NCI-H2107 (cell line): Measurements from ENCODE around the gene CYP4F12.
A peak's percentile ranks its signal among the peaks of the same experiment; 100 is the strongest.
"Not testable (repeated sequence)": the region's sequence is repeated elsewhere in the genome, so short reads cannot be mapped to it uniquely, and the experiment has no call there.

Experiments
- DNase-seq: peaks from one replicate; lab custom pipeline; 2025; lab: John Stamatoyannopoulos, UW

Gene CYP4F12

DNA sequence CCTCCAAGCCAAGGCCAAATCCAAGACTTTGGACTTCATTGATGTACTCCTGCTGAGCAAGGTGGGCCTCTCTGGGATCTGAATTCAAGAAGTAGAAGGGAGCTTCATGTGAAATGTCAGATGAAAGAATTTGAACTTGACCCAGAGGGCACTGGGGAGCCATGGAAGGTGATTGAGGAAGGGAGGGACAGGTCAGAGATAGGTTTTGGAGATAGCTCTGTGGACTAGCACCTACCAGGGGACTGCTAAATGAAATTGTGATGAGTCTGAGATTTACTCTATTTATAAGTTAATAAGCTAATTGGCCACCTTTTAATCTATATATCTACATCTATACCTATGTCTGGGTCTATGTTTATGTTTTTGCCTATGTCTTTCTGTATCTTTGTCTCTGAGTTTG lies 22.8 kb upstream of the CYP4F12 start:
- DNase-seq, result not testable (repeated sequence)

DNA sequence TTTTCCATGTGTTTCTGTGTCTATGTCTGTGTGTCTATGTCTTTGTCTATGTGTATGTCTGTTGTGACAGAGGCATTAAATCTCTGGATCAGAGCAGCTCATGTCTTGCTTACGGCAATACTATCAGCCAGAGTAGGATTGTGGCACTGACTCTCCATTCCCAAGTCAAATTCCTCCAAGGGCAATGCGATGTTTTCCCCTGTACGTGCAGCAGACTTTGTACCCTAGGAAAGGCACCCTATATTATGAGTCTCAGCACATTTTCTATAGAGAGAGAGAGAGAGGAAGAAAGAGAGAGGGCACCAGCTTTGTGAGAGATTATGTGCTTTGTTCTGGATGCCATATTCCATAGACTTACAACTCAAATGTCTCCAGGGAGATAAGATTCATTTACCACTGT lies 21.1 kb upstream of the CYP4F12 start:
- DNase-seq, result no peak

DNA sequence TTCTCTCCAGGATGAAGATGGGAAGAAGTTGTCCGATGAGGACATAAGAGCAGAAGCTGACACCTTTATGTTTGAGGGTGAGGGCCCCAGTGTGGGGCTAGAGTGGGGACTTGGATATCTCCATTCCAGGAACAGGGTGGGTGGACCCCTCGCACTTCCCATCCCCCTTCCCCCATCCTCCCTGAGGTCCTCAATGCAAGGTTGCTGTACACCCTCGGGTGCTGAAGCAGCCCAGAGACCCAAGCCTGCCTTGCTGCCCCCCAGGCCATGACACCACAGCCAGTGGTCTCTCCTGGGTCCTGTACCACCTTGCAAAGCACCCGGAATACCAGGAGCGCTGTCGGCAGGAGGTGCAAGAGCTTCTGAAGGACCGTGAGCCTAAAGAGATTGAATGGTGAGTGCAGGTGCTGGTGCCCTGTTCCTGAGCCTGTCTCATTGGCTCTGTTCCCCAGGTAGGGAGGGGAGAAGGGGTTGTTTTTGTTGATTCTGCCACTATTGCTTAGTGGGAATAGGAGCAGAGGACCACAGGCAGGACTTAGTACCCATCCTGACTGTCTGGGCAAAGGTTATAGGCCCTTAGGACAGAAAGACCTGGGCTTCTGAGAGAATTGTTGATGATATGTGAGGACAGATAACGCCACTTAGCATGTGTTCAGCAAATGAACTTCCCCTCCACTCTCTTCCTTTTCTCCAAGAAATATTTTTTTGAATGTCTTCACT lies 20.2 kb upstream of the CYP4F12 start:
- no peak for DNase-seq

DNA sequence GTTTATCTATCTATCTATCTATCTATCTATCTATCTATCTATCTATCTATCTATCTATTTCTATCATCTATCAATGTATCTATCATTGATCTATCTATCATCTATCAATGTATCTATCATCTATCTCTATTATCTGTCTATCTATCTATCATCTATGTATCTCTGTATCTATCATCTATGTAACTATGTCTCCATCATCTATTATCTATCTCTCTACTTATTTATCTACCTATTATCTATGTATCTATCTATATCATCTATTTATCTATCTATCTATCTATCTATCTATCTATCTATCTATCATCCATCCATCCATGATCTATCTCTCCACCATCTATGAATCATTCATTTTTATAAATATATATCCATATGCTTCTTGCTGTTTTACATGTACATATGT lies 16.4 kb upstream of the CYP4F12 start:
- DNase-seq, result no peak

DNA sequence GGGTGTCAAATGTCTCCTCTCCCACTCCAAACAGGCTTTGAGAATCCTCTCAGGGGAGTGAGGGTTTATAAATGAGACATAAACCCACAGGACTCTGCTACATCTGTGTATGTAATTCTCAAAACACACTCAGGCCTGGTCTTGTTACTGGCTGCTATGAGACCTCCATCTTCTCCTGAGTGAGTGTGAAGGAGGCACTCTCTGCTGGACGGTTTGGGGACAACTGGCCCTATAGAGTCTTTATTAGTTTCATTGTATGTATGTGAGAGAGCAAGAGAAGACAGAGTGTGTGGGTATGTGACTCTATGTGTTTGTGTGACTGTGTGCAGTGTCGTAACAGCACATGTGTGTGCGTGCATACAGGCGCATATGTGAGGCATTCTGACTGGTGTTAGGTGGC lies 9.6 kb upstream of the CYP4F12 start:
- DNase-seq, result no peak

DNA sequence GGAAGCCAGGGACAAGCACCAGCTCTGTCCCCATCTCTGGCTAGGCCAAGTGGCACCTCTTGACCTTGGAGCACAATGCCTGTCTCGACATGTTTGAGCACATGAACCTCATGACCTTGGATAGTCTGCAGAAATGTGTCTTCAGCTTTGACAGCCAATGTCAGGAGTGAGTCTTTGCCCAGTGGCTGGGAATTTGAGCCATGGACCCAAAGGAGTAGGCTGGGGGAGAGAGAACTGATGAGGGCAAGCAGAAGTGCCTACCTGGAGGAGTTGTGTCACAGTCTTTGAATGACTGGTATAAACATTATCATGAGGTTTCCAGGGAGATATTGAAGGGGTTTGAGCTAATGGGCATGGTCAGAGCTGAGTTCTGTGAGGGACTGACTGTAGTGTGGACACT lies 6.7 kb upstream of the CYP4F12 start:
- DNase-seq, result no peak

DNA sequence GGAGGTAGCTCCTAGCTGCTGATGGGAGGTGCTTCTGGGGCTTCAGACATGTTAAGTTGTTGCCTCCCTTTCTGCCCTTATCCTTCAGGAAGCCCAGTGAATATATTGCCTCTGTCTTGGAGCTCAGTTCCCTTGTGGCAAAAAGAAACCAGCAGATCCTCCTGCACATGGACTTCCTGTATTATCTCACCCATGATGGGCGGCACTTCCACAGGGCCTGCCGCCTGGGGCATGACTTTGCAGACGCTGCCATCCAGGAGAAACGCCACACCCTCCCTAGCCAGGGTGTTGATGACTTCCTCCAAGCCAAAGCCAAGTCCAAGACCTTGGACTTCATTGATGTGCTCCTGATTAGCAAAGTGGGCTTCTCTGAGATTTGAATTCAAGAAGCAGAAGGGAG lies 6.0 kb upstream of the CYP4F12 start:
- DNase-seq, result no peak

DNA sequence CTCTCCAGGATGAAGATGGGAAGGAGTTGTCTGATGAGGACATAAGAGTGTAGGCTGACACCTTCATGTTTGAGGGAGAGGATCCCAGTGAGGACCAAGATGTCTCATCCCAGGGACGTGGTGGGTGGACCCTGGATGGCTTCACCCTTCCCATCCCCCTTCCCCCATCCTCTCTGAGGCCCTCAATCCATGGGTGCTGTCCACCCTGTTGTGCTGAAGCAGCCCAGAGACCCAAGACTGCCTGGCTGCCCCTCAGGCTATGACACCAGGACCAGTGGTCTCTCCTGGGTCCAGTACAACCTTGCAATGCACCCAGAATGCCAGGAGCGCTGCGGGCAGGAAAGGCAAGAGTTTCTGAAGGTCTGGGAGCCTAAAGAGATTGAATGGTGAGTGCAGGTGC lies 3.4 kb upstream of the CYP4F12 start:
- no peak for DNase-seq

DNA sequence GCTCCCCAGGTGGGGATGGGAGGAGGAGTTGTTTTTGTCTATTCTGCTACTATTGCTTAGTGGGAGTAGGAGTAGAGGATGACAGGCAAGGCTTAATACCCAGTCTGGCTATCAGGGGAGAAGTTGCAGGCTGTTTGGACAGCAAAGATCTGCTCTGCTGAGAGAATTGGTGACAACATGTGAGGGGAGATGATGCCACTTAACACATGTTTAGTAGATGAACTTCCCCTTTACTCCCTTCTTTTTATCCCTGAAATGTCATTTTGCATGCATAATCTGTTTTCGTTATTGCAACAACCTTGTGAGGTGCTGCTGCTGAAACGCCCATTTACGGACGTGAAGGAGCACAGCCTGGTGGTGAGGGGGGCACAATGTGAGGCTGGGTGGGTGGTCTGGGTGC lies 3.0 kb upstream of the CYP4F12 start:
- no peak for DNase-seq

DNA sequence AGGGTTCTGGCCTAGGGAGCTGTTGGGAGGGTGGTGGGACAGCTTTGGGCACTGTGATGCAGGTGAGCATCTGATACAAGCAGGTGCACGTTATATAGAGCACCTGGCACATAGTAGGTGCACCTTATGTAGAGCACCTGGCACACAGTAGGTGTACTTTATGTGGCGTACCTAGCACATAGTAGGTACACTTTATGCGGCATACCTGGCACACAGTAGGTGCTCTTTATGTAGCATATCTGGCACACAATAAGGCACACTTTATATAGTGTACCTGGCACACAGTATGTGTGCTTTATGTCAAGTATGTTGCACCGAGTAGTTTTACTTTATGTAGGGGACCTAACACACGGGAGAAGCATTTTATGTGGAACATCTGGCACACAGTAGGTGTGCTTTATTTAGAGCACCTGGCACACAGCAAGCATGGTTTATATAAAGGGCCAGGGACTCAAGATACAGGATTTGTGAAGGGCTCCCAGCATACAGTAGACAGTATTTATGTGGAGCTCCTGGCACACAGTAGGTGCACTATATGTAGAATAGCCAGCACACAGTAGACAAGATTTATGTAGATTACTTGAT lies 1.6 kb upstream of the CYP4F12 start:
- DNase-seq, result no peak

DNA sequence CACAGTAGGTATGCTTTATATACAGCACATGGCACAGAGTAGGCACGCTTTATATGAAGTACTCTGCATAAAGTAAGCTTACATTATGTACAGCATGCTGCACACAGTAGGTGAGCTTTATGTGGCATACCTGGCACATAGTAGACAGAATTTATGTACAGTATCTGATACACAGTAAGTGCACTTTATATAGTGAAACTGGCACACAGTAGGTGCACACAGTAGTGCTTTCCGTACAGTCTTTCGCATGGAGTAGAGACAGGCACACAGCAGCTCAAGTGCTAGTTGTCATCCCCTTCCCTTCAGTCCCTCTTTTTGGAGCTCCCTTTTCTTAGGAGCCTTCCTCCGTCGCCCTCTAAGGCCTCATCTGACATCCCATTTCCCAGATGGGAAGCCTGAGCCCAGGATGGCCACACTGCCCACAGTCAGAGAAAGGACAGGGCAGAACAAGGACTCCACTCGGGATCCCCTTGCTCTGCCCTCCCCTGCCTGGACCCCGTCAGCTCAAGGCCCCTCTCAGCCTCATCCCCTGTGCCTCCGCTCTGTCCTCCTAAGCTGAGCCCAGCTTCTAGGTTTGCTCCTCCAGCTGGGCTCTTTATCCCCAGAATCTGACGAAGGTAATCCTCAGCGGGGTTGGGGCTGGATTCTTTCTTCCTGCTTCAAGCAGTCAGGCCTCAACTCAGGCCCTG lies 852 bp upstream of the CYP4F12 start:
- no peak for DNase-seq

DNA sequence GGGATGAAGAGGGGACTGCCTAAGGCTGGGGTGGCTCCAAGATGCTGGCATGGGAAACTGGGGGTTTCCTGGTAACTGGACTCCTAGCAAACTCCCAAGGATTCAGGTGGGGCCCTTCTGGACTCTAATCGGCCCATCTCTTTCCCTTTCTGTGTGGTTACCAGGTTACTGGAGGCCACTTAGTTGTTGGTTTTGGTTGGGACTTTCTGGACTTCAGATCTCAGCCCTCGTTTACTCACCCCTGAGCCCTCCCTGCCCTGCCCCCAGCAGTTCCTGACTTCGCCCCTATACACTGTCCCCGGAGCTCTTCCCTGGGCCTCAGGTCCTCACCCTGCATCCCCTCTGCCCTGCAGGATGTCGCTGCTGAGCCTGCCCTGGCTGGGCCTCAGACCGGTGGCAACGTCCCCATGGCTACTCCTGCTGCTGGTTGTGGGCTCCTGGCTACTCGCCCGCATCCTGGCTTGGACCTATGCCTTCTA lies 328 bp downstream of the CYP4F12 start:
- DNase-seq, result no peak

DNA sequence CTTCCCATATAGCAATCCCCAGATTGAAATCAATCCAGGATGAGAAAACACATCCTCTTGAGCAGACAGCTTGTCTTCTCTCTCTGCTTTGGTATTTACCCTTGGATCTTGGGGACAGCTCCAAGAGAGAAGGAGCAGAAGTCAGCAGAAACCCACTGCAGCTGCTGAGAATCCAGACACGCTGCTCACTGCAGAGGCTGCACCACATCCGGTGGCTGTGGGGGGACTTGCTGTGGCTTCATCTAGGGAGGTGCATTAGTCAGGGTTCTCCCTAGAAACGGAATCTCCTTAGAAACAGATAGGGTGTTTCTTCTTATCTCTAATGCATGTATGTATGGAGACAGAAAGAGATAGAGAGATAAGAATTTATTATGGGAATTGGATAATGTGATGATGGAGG lies 2.7 kb downstream of the CYP4F12 start:
- no peak for DNase-seq

DNA sequence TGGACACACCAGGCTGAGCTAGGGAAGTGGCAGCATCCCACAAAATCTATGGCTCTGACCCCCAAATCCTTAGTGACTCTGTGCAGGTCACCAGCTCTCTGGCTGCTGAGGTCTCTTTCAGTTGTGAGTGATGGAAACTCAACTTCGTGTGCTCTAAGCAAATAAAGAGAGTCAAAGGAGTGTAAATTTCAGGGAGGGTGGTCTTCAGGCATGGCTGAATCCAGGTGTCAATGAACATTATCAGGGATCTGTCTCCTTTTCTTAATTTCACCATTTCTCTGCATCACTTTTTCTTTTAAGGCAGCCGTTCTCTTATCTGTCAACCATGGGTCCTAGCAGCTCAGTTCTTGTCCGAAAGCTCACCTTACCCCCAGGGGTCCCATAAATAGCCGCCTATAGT lies 6.2 kb downstream of the CYP4F12 start:
- no peak for DNase-seq

DNA sequence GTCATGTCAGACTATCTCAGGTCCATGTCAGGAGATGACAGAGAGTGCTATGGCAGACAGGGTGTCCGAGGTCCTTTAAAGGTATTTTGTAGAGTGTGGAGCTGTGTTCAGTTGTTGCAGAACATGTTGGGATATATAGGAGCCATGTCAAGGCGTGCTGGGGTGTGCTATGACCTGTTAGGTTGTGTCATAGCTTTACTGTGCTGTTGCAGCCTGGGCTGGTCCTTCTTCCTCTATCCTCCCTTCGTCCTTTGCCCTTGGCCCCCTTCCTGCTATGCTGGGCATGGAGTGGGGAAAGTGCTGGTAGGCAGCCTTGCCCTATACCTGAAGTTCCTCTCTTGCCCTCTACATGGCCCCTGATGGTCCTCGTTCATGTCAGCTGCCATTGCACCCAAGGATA lies 7.0 kb downstream of the CYP4F12 start:
- not testable (repeated sequence) for DNase-seq

DNA sequence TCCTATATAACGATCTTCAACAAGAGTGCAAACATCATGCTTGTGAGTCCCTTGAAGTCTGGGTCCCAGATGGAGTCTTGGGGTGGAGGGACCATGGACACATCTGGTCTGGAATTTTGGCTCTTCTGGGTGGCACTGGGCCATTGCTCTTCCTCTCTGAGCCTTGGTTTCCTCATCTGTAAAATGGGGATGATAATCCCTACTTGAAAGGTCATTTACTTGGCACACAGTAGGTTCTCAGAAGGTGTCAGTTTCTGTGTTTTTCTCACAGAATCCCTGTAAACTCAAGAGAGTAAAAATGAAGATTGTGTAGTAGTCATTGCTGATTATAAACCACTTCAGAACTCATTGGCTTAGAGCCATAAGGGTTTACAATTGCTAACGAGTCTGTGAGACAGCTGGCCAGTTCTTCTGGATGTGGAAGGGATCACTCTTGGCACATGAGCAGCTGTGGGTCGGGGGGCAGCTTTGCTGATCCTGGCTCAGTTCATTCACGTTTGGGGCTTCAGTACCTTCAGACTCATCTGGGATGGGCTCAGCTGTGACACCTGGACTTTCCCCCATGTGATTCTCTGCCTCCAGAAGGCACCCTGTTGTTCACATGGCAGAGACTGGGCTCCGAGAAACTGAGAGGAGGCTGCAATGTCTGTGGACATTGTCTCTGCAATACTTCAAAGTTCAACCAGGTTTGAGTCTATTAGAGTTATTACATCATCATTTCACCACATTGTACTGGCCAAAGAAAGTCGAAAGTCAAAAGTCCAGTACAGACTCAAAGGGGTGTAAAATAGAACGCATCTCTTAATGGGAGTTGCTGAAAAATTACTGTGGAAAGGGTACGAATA lies 7.8 kb downstream of the CYP4F12 start:
- no peak for DNase-seq

DNA sequence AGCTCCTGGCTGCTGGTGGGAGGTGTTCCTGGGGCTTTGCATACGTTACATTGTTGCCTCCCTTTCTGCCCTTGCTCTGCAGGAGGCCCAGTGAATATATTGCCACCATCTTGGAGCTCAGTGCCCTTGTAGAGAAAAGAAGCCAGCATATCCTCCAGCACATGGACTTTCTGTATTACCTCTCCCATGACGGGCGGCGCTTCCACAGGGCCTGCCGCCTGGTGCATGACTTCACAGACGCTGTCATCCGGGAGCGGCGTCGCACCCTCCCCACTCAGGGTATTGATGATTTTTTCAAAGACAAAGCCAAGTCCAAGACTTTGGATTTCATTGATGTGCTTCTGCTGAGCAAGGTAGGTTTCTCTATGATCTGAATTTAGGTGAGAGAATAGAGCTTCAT lies 10.5 kb downstream of the CYP4F12 start:
- DNase-seq, result no peak

DNA sequence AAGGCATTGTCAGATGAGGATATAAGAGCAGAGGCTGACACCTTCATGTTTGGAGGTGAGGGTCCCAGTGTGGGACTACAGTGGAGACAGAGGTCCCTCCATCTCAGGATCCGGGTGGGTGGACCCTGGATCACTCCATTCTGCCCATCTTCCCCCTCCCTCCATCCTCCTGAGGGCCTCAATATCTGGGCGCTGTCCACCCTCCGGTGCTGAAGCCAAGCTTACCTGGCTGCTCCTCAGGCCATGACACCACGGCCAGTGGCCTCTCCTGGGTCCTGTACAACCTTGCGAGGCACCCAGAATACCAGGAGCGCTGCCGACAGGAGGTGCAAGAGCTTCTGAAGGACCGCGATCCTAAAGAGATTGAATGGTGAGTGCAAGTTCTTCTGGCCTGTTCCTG lies 11.9 kb downstream of the CYP4F12 start:
- DNase-seq, result no peak

DNA sequence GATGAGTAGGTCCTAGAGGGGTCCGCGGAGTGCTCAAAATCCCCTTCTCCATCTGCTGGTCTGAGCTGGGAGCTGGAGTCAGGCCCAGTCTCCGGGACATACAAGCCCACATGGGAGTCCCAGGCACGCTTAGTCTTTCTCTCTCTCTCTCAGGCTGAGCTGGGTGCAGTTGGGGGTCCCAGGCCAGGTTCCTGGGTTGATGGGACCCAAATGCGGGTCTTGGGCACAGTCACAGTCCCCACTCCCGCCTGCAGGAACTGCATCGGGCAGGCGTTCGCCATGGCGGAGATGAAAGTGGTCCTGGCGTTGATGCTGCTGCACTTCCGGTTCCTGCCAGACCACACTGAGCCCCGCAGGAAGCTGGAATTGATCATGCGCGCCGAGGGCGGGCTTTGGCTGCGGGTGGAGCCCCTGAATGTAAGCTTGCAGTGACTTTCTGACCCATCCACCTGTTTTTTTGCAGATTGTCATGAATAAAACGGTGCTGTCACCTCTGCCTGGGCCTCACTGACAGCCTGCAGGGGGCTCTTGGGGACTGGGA lies 23.8 kb downstream of the CYP4F12 start:
- DNase-seq, result no peak

DNA sequence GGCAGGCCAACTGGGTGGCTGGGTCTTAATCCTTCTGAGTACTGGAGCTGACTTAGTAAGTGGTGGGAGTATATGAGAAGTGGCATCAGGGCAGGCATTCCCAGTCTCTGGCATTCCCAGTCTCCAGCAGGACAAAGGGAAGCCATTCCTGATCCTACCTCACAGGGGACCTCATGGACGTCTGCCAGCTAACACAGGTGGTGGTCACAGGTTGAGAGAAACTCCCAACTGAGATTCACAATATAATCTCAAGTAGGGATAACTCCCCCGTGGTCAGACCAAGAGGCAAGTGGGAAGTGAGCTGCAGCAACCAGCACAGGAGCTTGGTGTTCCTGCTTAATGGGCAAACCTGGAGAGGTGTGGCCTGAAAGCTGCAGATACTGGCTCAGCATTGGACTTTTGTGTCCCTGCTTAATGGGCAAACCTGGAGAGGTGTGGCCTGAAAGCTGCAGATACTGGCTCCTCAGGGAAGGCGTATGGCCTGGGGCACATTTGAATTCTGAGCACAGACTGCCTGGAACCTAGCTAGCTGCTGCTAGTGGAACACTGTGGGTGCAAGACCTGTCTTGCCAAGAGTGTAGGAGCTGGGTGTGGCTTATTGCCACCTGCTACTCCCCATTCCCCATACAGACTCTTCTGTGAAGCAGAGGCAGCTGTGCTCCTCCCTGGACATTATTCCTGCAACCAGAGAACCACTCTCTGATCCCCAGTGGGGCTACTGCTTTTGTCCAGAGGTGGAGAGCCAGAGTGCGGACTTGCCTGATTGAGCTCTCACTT lies 29.1 kb downstream of the CYP4F12 start:
- DNase-seq, result peak; percentile 59

DNA sequence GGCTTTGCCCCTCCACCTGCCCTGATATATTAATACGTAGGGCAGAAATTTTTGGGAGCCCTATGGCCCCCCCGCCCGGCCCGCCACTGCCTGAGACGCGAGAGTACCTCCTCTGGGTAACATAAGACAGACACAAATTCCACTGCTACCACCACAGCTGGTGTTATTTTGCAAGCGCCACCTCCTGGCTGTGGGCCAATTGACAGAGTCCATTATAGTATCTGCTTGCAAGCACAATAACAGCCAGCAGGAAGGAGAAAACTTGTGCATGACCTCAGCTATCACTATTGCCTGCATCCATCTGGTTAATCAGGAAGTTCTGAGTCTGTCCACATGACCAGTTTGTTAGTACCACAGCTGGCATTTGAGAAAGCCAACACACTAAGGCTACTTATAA lies 29.6 kb downstream of the CYP4F12 start:
- peak; percentile 82 for DNase-seq
